Spleen (tissue), 11 donors: Measurements from ENCODE around the gene ZNF385A. TPM values are rescaled to one million over a fixed set of nuclear protein-coding genes. Genes with fewer than 3 reads are reported as not detected.
A peak's percentile ranks its signal among the peaks of the same experiment; 100 is the strongest.

ENCODE experiments used
- DNase-seq: peaks from one replicate; pipeline ENCODE4 v3.0.0-alpha.2; 2020
- H3K27ac ChIP-seq, 8 donors: fragments of 200-600 bp; sonication (generic) in 7 of 8; 1 replicate in 4 of 8; 2 replicates in 4 of 8; pipeline versions ENCODE4 v1.5.0 to v1.8.0; 2016 to 2021; ENCODE audit warnings: inconsistent platforms in 4 of 8, mild to moderate bottlenecking in 4 of 8, moderate library complexity in 1 of 8
- H3K27me3 ChIP-seq, 7 donors: fragments of 200-600 bp; sonication (generic) in 6 of 7; replicated peaks in 1 of 7; 1 replicate in 4 of 7; 2 replicates in 3 of 7; pipeline versions ENCODE4 v1.5.0 to v1.8.0; 2016 to 2021; ENCODE audit warnings: inconsistent platforms in 3 of 7, mild to moderate bottlenecking in 1 of 7
- H3K36me3 ChIP-seq, 6 donors: fragments of 200-600 bp; sonication (generic) in 5 of 6; 1 replicate in 4 of 6; 2 replicates in 2 of 6; pipeline versions ENCODE4 v1.5.0 to v1.8.0; 2016 to 2021; ENCODE audit warnings: inconsistent platforms in 2 of 6
- H3K4me1 ChIP-seq, 6 donors: fragments of 200-600 bp; sonication (generic) in 5 of 6; 1 replicate in 3 of 6; 2 replicates in 3 of 6; pipeline versions ENCODE4 v1.5.0 to v1.8.0; 2016 to 2021; ENCODE audit warnings: inconsistent platforms in 3 of 6
- H3K4me3 ChIP-seq, 8 donors: fragments of 200-600 bp; sonication (generic) in 7 of 8; 1 replicate in 4 of 8; 2 replicates in 4 of 8; pipeline versions ENCODE4 v1.5.0 to v1.8.0; 2016 to 2021; ENCODE audit warnings: inconsistent platforms in 4 of 8, mild to moderate bottlenecking in 4 of 8, moderate library complexity in 2 of 8
- H3K9me3 ChIP-seq, 8 donors: fragments of 200-600 bp; sonication (generic) in 7 of 8; 1 replicate in 4 of 8; 2 replicates in 4 of 8; pipeline versions ENCODE4 v1.5.0 to v1.8.0; 2016 to 2021; ENCODE audit warnings: inconsistent platforms in 4 of 8
- CTCF ChIP-seq, 11 experiments: fragments of 200-600 bp in 7 of 11; fragments of 450-650 bp in 4 of 11; sonication (generic) in 4 of 11; IDR thresholded peaks in 8 of 11; conservative IDR thresholded peaks in 3 of 11; 1 replicate in 7 of 11; 2 replicates in 4 of 11; pipeline versions ENCODE4 v1.4.0 to v1.8.0; 2016 to 2021; ENCODE audit warnings: antibody characterized with exemption in 11 of 11, inconsistent platforms in 4 of 11, mild to moderate bottlenecking in 1 of 11
- POLR2A ChIP-seq, 3 donors: fragments of 450-650 bp; IDR thresholded peaks; one replicate each; pipeline ENCODE4 v1.5.1; 2017; ENCODE audit warnings: antibody characterized with exemption in 3 of 3, mild to moderate bottlenecking in 1 of 3
- POLR2AphosphoS5 ChIP-seq, 3 donors: sonication (generic); formaldehyde crosslinking; IDR thresholded peaks; one replicate each; pipeline ENCODE4 v1.5.1; 2017; ENCODE audit warnings: antibody characterized with exemption in 3 of 3
- WGBS, 5 donors: extraction: QIAGEN DNeasy Blood & Tissue Kit in 3 of 5; methylation state at CpG; one replicate each; pipeline versions ENCODE4 v1.1.5 to v1.1.7; 2013 to 2018; 5-methylcytosine and 5-hydroxymethylcytosine counted together
- intact Hi-C: fragments of 100-400 bp; cut with DNase I; formaldehyde crosslinking; loops from one replicate; pipeline ENCODE4 v1.15.0; 2023; ENCODE audit warnings: low total_unique reads
- polyA plus RNA-seq, 3 donors: library from polyadenylated mRNA; stranded (reverse); fragments of 200-250 nt; gene quantifications; one replicate each; pipeline ENCODE4 v1.2.1, GENCODE V29; 2013
- total RNA-seq, 7 donors: library from RNA; depleted of rRNA in 3 of 7; stranded (reverse); fragments of >200 nt in 3 of 7; fragmentation: NEBNext Ultra II Directional in 4 of 7; extraction: Animal tissue kit (Norgen Biotek cat#: 25700) in 4 of 7; gene quantifications; one replicate each; pipeline versions ENCODE4 v1.1.0 to v1.2.1, GENCODE V29; 2016 to 2021
- donor health status: healthy with polysubstance abuse.
- donor health status: DM: no; HTN: no; CAD: no; lungs with moderate emphysema.
- donor health status: DM: no; HTN: no; CAD: no.
- donor health status: Bipolar disorder and iron deficiency.
- donor health status: healthy.
- donor health status: DM: no; HTN: no; CAD: no.
- donor health status: DM: yes; HTN: yes; CAD: no.

The ZNF385A gene
- total and polyA plus RNA-seq, 10 donors = 7.4 to 40.3 (median 23.4) TPM

GRCh38 chr12:54377007-54377406, 7.5 kb downstream of the ZNF385A start:
- Histone ChIP-seq H3K4me1 (peaks cover under 1 to 60% (median 20%) of the 10 kb centered on the region in 6 donors), H3K27ac (no peak overlapping the region), H3K9me3 (no peaks in the 10 kb centered on the region), H3K36me3 (peaks cover 0 to 16% (median 0%) of the 10 kb centered on the region in 6 donors), H3K27me3 (no peaks in the 10 kb centered on the region), H3K4me3 (no peak overlapping the region)
- DNase-seq = no peak
- intact Hi-C loops = no loop called here
- 71 to 89% (median 80%) methylated on average over 2 of the region's 2 CpGs for WGBS, 5 donors
- TF ChIP-seq CTCF (IDR thresholded peaks at IDR 0.05 in 8 of 11, conservative IDR thresholded peaks at IDR 0.05 in 3 of 11) (no peak), POLR2AphosphoS5 (IDR thresholded peaks at IDR 0.05) (no peak)

- H3K27ac ChIP-seq = no peak overlapping the region
- peaks cover 5 to 61% (median 23%) of the 10 kb centered on the region in 6 donors for H3K4me1 ChIP-seq
- peaks cover 0 to 20% (median 0%) of the 10 kb centered on the region in 6 donors for H3K36me3 ChIP-seq
- intact Hi-C loops = no loop called here
- TF ChIP-seq CTCF (IDR thresholded peaks at IDR 0.05 in 8 of 11, conservative IDR thresholded peaks at IDR 0.05 in 3 of 11) (no peak), POLR2A (IDR thresholded peaks at IDR 0.05) (no peak), POLR2AphosphoS5 (IDR thresholded peaks at IDR 0.05) (no peak)
- no peaks in the 10 kb centered on the region for H3K27me3 ChIP-seq
- DNase-seq = no peak
- 76 to 93% (median 85%) methylated on average over 4 of the region's 4 CpGs for whole genome bisulfite sequencing, 5 donors
- no peak overlapping the region for H3K4me3 ChIP-seq
- no peaks in the 10 kb centered on the region for H3K9me3 ChIP-seq
Measured at GRCh38 chr12:54376596-54376995, 7.9 kb downstream of the ZNF385A start.

GRCh38 chr12:54375259-54375579, 9.3 kb downstream of the ZNF385A start:
- peak overlapping the region in 2 of 8 donors; percentile 2 to 14 for H3K27ac ChIP-seq
- 45 to 83% (median 69%) methylated on average over 2 of the region's 2 CpGs for WGBS, 5 donors

More at GRCh38 chr12:54375259-54375579, 9.3 kb downstream of the ZNF385A start:
- intact Hi-C loops = no loop called here
- DNase-seq = no peak
- Histone ChIP-seq H3K36me3 (peaks cover 0 to 34% (median 0%) of the 10 kb centered on the region in 6 donors), H3K4me1 (peaks cover 5 to 61% (median 30%) of the 10 kb centered on the region in 6 donors), H3K27me3 (no peaks in the 10 kb centered on the region), H3K4me3 (no peak overlapping the region), H3K9me3 (no peaks in the 10 kb centered on the region)
- TF ChIP-seq POLR2A (IDR thresholded peaks at IDR 0.05) (no peak), CTCF (IDR thresholded peaks at IDR 0.05 in 8 of 11, conservative IDR thresholded peaks at IDR 0.05 in 3 of 11) (no peak), POLR2AphosphoS5 (IDR thresholded peaks at IDR 0.05) (no peak)
